Activated CD4-positive, alpha-beta T cell treated with anti-CD3 and anti-CD28 coated beads for 36 hours (primary cell): ENCODE measurements around the gene CCDC136. TPM values are rescaled to one million over a fixed set of nuclear protein-coding genes. Genes with fewer than 3 reads are reported as not detected.

Experiments used
- ATAC-seq: fragments of 200-7000 bp; cut with Tn5 transposase; one replicate; pipeline ENCODE4 v1.10.0; 2021; ENCODE audit warnings: mild to moderate bottlenecking, moderate library complexity
- CTCF ChIA-PET: fragments of 350-600 bp; sonication (Branson Sonifier 250); formaldehyde crosslinking; loops from one replicate; lab custom pipeline; 2021; ENCODE audit warnings: antibody characterized with exemption; lab: Charles Lee
- POLR2A ChIA-PET: fragments of 350-600 bp; sonication (Branson Sonifier 250); formaldehyde crosslinking; loops from one replicate; lab custom pipeline; 2021; ENCODE audit warnings: antibody characterized with exemption, inconsistent platforms; lab: Charles Lee
- DNase-seq: peaks from one replicate; pipeline ENCODE4 v3.0.0-alpha.2; 2020
- H3K27ac Mint-ChIP-seq: one replicate; pipeline ENCODE4 v1.8.0; 2021; ENCODE audit warnings: mixed read lengths
- H3K27me3 Mint-ChIP-seq: one replicate; pipeline ENCODE4 v1.8.0; 2021; ENCODE audit warnings: mixed read lengths
- H3K36me3 Mint-ChIP-seq: one replicate; pipeline ENCODE4 v1.8.0; 2021; ENCODE audit warnings: low read depth, mixed read lengths
- H3K4me1 Mint-ChIP-seq: one replicate; pipeline ENCODE4 v1.8.0; 2021; ENCODE audit warnings: mixed read lengths
- H3K4me3 Mint-ChIP-seq: one replicate; pipeline ENCODE4 v1.8.0; 2021; ENCODE audit warnings: mild to moderate bottlenecking, moderate library complexity, mixed read lengths
- H3K9me3 Mint-ChIP-seq: one replicate; pipeline ENCODE4 v1.8.0; 2021; ENCODE audit warnings: low read depth, mixed read lengths
- intact Hi-C, 2 experiments: fragments of 100-400 bp; cut with DNase I in 1 of 2; cut with micrococcal nuclease in 1 of 2; formaldehyde crosslinking; loops; one replicate each; pipeline versions ENCODE4 v1.14.2 to v1.15.1; 2022 to 2024; cut with DNase I, micrococcal nuclease
- total RNA-seq, 2 experiments: library from RNA; stranded (reverse); gene quantifications; one replicate each; pipeline ENCODE4 v1.2.3, GENCODE V29; 2021

CCDC136 gene
- total RNA-seq, 2 experiments from 2014 or later = 6.9 to 7.7 TPM

GRCh38 chr7:128832880-128833147 is 41.0 kb downstream of the CCDC136 start:
- POLR2A ChIA-PET = interaction anchor here (0.7 to 1.0 kb wide), 2 partner anchors 14 to 30 kb away, joined by 3 read pairs; partner anchors contain the start of gene ATP6V1F
- intact Hi-C loops = no loop called here

GRCh38 chr7:128833148-128833945 is 41.6 kb downstream of the CCDC136 start:
- ChIA-PET POLR2A (interaction anchor here (0.7 to 1.0 kb wide), 2 partner anchors 15 to 29 kb away, joined by 3 read pairs; partner anchors contain the start of gene ATP6V1F), CTCF (interaction anchor here (0.5 to 2.0 kb wide), 6 partner anchors 9 to 927 kb away, joined by 3 to 10 read pairs (median 3); no protein-coding TSS in a partner anchor)
- ATAC-seq (no peak), DNase-seq (no peak)
- H3K4me1 Mint-ChIP-seq = peaks cover 13% of the 10 kb centered on the region
- H3K4me3 Mint-ChIP-seq = no peak overlapping the region
- H3K27me3 Mint-ChIP-seq = peaks cover 20% of the 10 kb centered on the region
- H3K27ac Mint-ChIP-seq = no peak overlapping the region
- intact Hi-C loops = no loop called here
- no peaks in the 10 kb centered on the region for H3K36me3 Mint-ChIP-seq
- H3K9me3 Mint-ChIP-seq = no peaks in the 10 kb centered on the region

More at GRCh38 chr7:128832880-128833147, 41.0 kb downstream of the CCDC136 start:
- CTCF ChIA-PET = interaction anchor here (0.5 to 2.0 kb wide), 5 partner anchors 10 to 928 kb away, joined by 3 to 10 read pairs (median 3); no protein-coding TSS in a partner anchor
- Mint-ChIP-seq H3K4me1 (peaks cover 13% of the 10 kb centered on the region), H3K36me3 (no peaks in the 10 kb centered on the region), H3K27me3 (peaks cover 25% of the 10 kb centered on the region), H3K27ac (no peak overlapping the region), H3K4me3 (no peak overlapping the region), H3K9me3 (no peaks in the 10 kb centered on the region)
- ATAC-seq (no peak), DNase-seq (no peak)

- intact Hi-C loops = no loop called here
- ChIA-PET POLR2A (no interaction called here), CTCF (interaction anchor here (1.0 to 2.0 kb wide), 2 partner anchors 8 to 32 kb away, joined by 3 to 10 read pairs; no protein-coding TSS in a partner anchor)
- Mint-ChIP-seq H3K4me3 (no peak overlapping the region), H3K36me3 (no peaks in the 10 kb centered on the region), H3K27me3 (peaks cover 17% of the 10 kb centered on the region), H3K27ac (no peak overlapping the region), H3K9me3 (no peaks in the 10 kb centered on the region), H3K4me1 (peaks cover 13% of the 10 kb centered on the region)
- no peak for DNase-seq
- no peak for ATAC-seq
Measured at GRCh38 chr7:128833946-128834325, 42.2 kb downstream of the CCDC136 start.

GRCh38 chr7:128835231-128835751 is 43.5 kb downstream of the CCDC136 start:
- Mint-ChIP-seq H3K36me3 (no peaks in the 10 kb centered on the region), H3K27ac (no peak overlapping the region), H3K4me1 (peaks cover 10% of the 10 kb centered on the region), H3K4me3 (no peak overlapping the region), H3K9me3 (no peaks in the 10 kb centered on the region), H3K27me3 (peaks cover 10% of the 10 kb centered on the region)
- DNase-seq (no peak), ATAC-seq (no peak)
- intact Hi-C loops = no loop called here
- ChIA-PET CTCF (interaction anchor here (0.8 to 2.5 kb wide), 7 partner anchors 9 to 48 kb away, joined by 3 to 9 read pairs (median 3); partner anchors contain the start of gene ATP6V1F), POLR2A (no interaction called here)

GRCh38 chr7:128835790-128836641 is 44.2 kb downstream of the CCDC136 start:
- H3K27ac Mint-ChIP-seq = no peak overlapping the region
- intact Hi-C loops = no loop called here
- no peaks in the 10 kb centered on the region for H3K36me3 Mint-ChIP-seq
- H3K4me3 Mint-ChIP-seq = no peak overlapping the region
- peaks cover 5% of the 10 kb centered on the region for H3K4me1 Mint-ChIP-seq
- H3K9me3 Mint-ChIP-seq = no peaks in the 10 kb centered on the region
- DNase-seq (no peak), ATAC-seq (no peak)
- ChIA-PET POLR2A (no interaction called here), CTCF (interaction anchor here (0.8 to 2.5 kb wide), 7 partner anchors 9 to 48 kb away, joined by 3 to 9 read pairs (median 3); partner anchors contain the start of gene ATP6V1F)
- peaks cover 4% of the 10 kb centered on the region for H3K27me3 Mint-ChIP-seq

- peaks cover under 1% of the 10 kb centered on the region for H3K4me1 Mint-ChIP-seq
- H3K27ac Mint-ChIP-seq = no peak overlapping the region
- ATAC-seq (no peak), DNase-seq (no peak)
- no peaks in the 10 kb centered on the region for H3K36me3 Mint-ChIP-seq
- ChIA-PET CTCF (interaction anchor here (1.3 to 2.5 kb wide), 2 partner anchors 11 to 47 kb away, joined by 3 to 9 read pairs; no protein-coding TSS in a partner anchor), POLR2A (no interaction called here)
- H3K4me3 Mint-ChIP-seq = no peak overlapping the region
- intact Hi-C loops = no loop called here
- peaks cover under 1% of the 10 kb centered on the region for H3K27me3 Mint-ChIP-seq
- no peaks in the 10 kb centered on the region for H3K9me3 Mint-ChIP-seq
Measured at GRCh38 chr7:128836729-128837348, 45.1 kb downstream of the CCDC136 start.

- no peak for DNase-seq
- ChIA-PET CTCF (no interaction called here), POLR2A (no interaction called here)
- Mint-ChIP-seq H3K4me3 (no peak overlapping the region), H3K36me3 (no peaks in the 10 kb centered on the region), H3K27me3 (no peaks in the 10 kb centered on the region), H3K9me3 (no peaks in the 10 kb centered on the region), H3K4me1 (no peaks in the 10 kb centered on the region), H3K27ac (no peak overlapping the region)
- intact Hi-C loops = no loop called here
- no peak for ATAC-seq
Measured at GRCh38 chr7:128837521-128837921, 45.8 kb downstream of the CCDC136 start.

GRCh38 chr7:128838109-128838779 is 46.5 kb downstream of the CCDC136 start:
- DNase-seq = peak; percentile 1
- Mint-ChIP-seq H3K27me3 (no peaks in the 10 kb centered on the region), H3K4me3 (no peak overlapping the region), H3K9me3 (no peaks in the 10 kb centered on the region), H3K27ac (no peak overlapping the region), H3K4me1 (no peaks in the 10 kb centered on the region), H3K36me3 (no peaks in the 10 kb centered on the region)
- POLR2A ChIA-PET = no interaction called here
- intact Hi-C loops = no loop called here
- CTCF ChIA-PET = no interaction called here
- ATAC-seq = no peak

- ATAC-seq (no peak), DNase-seq (no peak)
- no peaks in the 10 kb centered on the region for H3K27me3 Mint-ChIP-seq
- H3K9me3 Mint-ChIP-seq = no peaks in the 10 kb centered on the region
- H3K27ac Mint-ChIP-seq = no peak overlapping the region
- ChIA-PET CTCF (interaction anchor here (0.6 to 0.7 kb wide), 2 partner anchors 44 to 251 kb away, joined by 3 to 4 read pairs; no protein-coding TSS in a partner anchor), POLR2A (no interaction called here)
- intact Hi-C loops = no loop called here
- H3K4me3 Mint-ChIP-seq = no peak overlapping the region
- H3K36me3 Mint-ChIP-seq = no peaks in the 10 kb centered on the region
- no peaks in the 10 kb centered on the region for H3K4me1 Mint-ChIP-seq
Measured at GRCh38 chr7:128838981-128839731, 47.4 kb downstream of the CCDC136 start.

GRCh38 chr7:128839751-128840177 is 48.0 kb downstream of the CCDC136 start:
- POLR2A ChIA-PET = no interaction called here
- Mint-ChIP-seq H3K27ac (no peak overlapping the region), H3K27me3 (no peaks in the 10 kb centered on the region), H3K4me1 (no peaks in the 10 kb centered on the region), H3K9me3 (no peaks in the 10 kb centered on the region), H3K36me3 (no peaks in the 10 kb centered on the region), H3K4me3 (no peak overlapping the region)
- intact Hi-C loops = no loop called here
- CTCF ChIA-PET = interaction anchor here (0.6 to 1.1 kb wide), 3 partner anchors 43 to 255 kb away, joined by 3 to 4 read pairs (median 4); no protein-coding TSS in a partner anchor
- DNase-seq (no peak), ATAC-seq (no peak)
